ENCODE measurements around the gene ZNF677. TPM values are rescaled to one million over a fixed set of nuclear protein-coding genes. Genes with fewer than 3 reads are reported as not detected.
"Not testable (repeated sequence)": the region's sequence is repeated elsewhere in the genome, so short reads cannot be mapped to it uniquely, and the experiment has no call there.

The ZNF677 gene
- total RNA-seq, 1 donor from 2014 or later = 15.8 TPM

DNA sequence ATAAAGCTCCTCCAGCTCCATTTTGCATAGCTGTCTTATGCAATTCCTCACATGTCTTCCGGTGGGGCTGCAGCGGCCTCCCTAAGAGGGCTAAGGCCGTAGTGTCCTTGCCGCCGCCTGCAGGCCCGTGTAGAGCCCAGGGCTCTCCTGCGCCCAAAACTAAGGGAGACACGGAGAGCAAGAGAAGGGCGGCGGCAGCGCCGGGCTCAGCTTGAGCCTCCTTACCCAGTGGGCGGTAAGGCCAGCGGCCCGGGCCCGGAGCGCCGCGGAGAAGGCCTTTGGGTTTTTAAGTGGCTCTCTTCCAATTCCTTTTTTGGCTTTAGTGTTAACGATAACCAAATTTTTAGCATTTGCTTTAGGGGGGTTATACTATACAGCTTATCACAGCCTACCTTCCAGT lies 30.1 kb downstream of the ZNF677 start:
- intact Hi-C loops (cut with DNase I) = no loop called here
- no peaks in the 10 kb centered on the region for H3K4me1 ChIP-seq
- no peaks in the 10 kb centered on the region for H3K36me3 ChIP-seq
- no peak overlapping the region for H3K27ac ChIP-seq
- H3K27me3 ChIP-seq (ENCODE audit: low read depth) = no peaks in the 10 kb centered on the region
- DNase-seq (no peak), ATAC-seq (no peak)
- TF ChIP-seq, protein P1, sequence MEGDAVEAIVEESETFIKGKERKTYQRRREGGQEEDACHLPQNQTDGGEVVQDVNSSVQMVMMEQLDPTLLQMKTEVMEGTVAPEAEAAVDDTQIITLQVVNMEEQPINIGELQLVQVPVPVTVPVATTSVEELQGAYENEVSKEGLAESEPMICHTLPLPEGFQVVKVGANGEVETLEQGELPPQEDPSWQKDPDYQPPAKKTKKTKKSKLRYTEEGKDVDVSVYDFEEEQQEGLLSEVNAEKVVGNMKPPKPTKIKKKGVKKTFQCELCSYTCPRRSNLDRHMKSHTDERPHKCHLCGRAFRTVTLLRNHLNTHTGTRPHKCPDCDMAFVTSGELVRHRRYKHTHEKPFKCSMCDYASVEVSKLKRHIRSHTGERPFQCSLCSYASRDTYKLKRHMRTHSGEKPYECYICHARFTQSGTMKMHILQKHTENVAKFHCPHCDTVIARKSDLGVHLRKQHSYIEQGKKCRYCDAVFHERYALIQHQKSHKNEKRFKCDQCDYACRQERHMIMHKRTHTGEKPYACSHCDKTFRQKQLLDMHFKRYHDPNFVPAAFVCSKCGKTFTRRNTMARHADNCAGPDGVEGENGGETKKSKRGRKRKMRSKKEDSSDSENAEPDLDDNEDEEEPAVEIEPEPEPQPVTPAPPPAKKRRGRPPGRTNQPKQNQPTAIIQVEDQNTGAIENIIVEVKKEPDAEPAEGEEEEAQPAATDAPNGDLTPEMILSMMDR (IDR thresholded peaks at IDR 0.05) = no peak
- H3K9me3 ChIP-seq = peaks cover 82% of the 10 kb centered on the region
- no peak overlapping the region for H3K4me3 ChIP-seq

DNA sequence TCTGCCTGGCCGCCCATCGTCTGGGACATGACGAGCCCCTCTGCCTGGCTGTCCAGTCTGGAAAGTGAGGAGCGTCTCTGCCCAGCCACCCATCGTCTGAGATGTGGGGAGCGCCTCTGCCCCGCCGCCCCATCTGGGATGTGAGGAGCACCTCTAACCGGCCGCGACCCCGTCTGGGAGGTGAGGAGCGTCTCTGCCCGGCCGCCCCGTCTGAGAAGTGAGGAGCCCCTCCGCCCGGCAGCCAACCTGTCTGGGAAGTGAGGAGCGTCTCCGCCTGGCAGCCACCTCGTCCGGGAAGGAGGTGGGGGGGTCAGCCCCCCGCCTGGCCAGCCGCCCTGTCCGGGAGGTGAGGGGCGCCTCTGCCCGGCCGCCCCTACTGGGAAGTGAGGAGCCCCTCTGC lies 32.0 kb downstream of the ZNF677 start:
- DNase-seq; ATAC-seq; intact Hi-C loops (cut with DNase I); H3K27me3 ChIP-seq (ENCODE audit: low read depth); H3K4me3 ChIP-seq; H3K36me3 ChIP-seq; H3K4me1 ChIP-seq; H3K27ac ChIP-seq: not testable (repeated sequence)
- peaks cover 83% of the 10 kb centered on the region for H3K9me3 ChIP-seq

DNA sequence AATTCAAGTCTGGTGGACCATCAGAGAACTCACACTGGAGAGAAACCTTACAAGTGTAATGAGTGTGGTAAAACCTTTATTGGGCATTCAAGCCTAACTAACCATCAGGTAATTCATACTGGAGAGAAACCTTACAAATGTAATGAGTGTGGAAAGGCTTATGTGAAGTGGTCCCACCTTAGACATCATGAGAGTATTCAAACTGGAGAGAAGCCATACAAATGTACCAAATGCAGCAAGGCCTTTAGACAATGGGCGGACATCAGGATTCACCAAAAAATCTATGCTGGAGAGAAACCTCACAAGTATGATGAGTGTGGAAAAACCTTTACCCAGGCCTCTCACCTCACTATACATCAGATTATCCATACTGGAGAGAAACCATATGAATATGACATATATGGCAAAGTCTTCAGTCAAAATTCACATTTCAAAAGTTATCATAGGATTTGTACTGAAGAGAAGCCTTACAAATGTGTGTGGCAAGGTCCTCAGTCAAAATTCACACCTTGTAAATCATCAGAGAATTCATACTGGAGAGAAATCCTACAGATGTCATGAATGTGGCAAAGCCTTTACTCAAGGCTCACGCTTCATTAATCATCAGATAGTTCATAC lies 41.9 kb downstream of the ZNF677 start:
- ATAC-seq = no peak
- no peak overlapping the region for H3K4me3 ChIP-seq
- H3K27me3 ChIP-seq (ENCODE audit: low read depth) = no peaks in the 10 kb centered on the region
- H3K4me1 ChIP-seq = no peaks in the 10 kb centered on the region
- no peak for DNase-seq
- peaks cover 26% of the 10 kb centered on the region for H3K36me3 ChIP-seq
- TF ChIP-seq, protein P1 (IDR thresholded peaks at IDR 0.05) = no peak
- H3K27ac ChIP-seq = no peak overlapping the region
- peaks cover 100% of the 10 kb centered on the region for H3K9me3 ChIP-seq
- intact Hi-C loops (cut with DNase I) = no loop called here

DNA sequence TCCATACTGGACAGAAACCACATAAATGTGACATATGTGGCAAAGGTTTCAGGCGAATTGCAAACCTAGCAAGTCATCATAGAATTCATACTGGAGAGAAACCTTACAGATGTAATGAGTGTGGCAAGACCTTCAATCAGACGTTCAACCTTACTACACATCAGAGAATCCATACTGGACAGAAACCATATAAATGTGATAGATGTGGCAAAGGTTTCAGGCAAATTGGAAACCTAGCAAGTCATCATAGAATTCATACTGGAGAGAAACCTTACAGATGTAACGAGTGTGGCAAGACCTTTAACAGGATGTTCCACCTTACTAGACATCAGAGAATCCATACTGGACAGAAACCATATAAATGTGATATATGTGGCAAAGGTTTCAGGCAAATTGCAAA lies 43.1 kb downstream of the ZNF677 start:
- H3K27ac ChIP-seq; H3K27me3 ChIP-seq (ENCODE audit: low read depth); H3K4me3 ChIP-seq; DNase-seq; H3K4me1 ChIP-seq; intact Hi-C loops (cut with DNase I); ATAC-seq: not testable (repeated sequence)
- peaks cover 32% of the 10 kb centered on the region for H3K36me3 ChIP-seq
- H3K9me3 ChIP-seq = peaks cover 100% of the 10 kb centered on the region

DNA sequence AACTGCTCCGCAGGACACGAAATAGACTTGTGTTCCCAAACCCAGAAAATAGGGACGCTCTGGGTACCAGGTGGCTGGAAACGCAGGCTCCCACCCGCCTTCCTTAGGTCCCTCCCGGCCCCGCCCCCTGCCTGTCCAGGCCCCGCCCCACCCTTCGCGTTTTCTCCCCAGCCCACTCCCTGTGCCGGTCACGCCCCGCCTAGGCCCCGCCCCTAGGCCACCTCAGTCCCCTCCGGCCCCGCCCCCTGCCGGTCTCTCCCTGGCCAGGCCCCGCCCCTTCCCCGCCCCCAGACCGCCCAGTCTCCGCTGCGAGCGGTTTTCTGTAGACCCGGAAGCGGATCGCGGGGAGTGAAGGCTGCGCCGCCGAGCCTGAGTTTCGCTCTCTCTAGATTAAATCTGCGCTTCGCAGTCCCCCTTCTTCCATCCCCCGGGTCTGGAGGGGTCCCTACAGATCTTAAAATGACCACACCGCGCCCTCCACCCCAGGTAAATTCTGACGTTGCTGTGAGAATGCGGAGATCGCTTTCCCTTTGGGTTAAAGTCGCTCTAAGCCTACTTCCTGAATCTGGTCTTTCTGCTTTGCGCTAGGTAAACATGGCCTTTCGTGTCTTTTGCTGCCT lies 57.8 kb downstream of the ZNF677 start:
- DNase-seq (peak; percentile 99), ATAC-seq (peak; percentile 97 to 98)
- Histone ChIP-seq H3K27ac (peak overlapping the region; percentile 94), H3K4me3 (peak overlapping the region; percentile 87), H3K36me3 (peaks cover 7% of the 10 kb centered on the region), H3K4me1 (peaks cover 17% of the 10 kb centered on the region), H3K27me3 (ENCODE audit: low read depth) (no peaks in the 10 kb centered on the region), H3K9me3 (peaks cover 26% of the 10 kb centered on the region)
- TF ChIP-seq, protein P1 (IDR thresholded peaks at IDR 0.05) = no peak
- intact Hi-C loops (cut with DNase I) = no loop called here

DNA sequence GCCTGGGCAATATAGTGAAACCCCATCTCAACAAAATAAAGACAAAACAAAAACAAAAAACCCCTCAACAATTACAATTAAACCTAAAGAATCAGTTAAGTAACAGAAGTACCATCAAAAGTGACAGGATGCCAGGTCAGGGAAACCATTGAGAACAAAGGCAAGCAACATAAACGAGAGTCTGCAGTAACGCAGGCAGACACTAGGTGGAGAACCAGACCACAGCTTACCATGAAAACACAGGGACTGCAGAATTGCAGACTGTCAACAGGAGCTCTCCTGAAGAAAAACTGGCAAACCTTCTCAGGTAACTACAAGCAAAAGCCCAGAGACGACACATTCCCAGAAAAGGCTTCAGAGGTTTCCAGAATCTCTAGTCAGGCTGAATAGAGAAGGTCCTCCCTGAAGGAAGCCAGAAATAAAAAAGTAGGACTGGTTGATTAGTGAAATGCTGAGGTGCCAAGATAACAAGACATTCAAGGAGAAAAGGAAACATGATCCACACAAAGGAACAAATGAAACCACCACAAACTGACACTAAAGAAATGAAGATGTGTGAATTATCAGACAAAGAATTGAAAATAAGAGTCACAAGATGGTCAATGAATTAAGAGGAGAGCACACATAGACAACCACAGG lies 59.3 kb downstream of the ZNF677 start:
- DNase-seq (peak; percentile 65), ATAC-seq (peak; percentile 71 to 77)
- peaks cover 17% of the 10 kb centered on the region for H3K4me1 ChIP-seq
- no peak overlapping the region for H3K4me3 ChIP-seq
- H3K27me3 ChIP-seq (ENCODE audit: low read depth) = no peaks in the 10 kb centered on the region
- no peak overlapping the region for H3K27ac ChIP-seq
- intact Hi-C loops (cut with DNase I) = no loop called here
- H3K36me3 ChIP-seq = no peaks in the 10 kb centered on the region
- TF ChIP-seq, protein P1 (IDR thresholded peaks at IDR 0.05) = peak; percentile 91
- peaks cover 14% of the 10 kb centered on the region for H3K9me3 ChIP-seq
